ENCODE results near the gene DISP2.

DNA sequence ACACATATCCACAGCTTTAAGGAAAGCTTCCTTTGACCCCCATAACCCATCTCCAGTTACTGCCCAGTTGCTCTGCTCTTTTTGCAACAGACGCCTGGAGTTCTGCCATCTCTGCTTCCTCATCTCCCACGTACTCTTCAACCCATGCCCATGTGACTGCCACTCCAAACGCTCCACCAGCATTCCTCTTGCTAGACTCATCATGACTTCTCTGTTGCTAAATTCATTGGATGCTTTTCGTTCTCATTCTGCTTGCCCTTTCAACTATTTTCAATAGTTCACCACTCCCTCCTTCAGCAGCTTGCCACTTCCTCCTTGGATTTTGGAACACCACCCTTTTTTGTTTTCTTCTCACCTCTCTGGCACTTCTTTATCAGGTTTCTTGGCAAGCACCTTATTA is 21.8 kb downstream of the DISP2 start:
- TF ChIP-seq NONO (IDR thresholded peaks at IDR 0.05; ENCODE audit: low read depth in 2 of 2, low read length in 1 of 2) (no peak), ZNF140 (CRISPR knock-in tag; IDR thresholded peaks at IDR 0.05) (no peak), ERF (CRISPR knock-in tag; IDR thresholded peaks at IDR 0.05) (no peak), ZSCAN29 (IDR thresholded peaks at IDR 0.05) (no peak), SP2 (IDR thresholded peaks at IDR 0.05; ENCODE audit: extremely low read depth, low read depth, low read length, poor library complexity, severe bottlenecking) (no peak), RAD21 (CRISPR knock-in tag; conservative IDR thresholded peaks at IDR 0.05 in 1 of 2, IDR thresholded peaks at IDR 0.05 in 1 of 2) (no peak), POLR2A (conservative IDR thresholded peaks at IDR 0.05) (no peak), MCM3 (IDR thresholded peaks at IDR 0.05) (no peak)
- TF ChIP-seq, protein P1, sequence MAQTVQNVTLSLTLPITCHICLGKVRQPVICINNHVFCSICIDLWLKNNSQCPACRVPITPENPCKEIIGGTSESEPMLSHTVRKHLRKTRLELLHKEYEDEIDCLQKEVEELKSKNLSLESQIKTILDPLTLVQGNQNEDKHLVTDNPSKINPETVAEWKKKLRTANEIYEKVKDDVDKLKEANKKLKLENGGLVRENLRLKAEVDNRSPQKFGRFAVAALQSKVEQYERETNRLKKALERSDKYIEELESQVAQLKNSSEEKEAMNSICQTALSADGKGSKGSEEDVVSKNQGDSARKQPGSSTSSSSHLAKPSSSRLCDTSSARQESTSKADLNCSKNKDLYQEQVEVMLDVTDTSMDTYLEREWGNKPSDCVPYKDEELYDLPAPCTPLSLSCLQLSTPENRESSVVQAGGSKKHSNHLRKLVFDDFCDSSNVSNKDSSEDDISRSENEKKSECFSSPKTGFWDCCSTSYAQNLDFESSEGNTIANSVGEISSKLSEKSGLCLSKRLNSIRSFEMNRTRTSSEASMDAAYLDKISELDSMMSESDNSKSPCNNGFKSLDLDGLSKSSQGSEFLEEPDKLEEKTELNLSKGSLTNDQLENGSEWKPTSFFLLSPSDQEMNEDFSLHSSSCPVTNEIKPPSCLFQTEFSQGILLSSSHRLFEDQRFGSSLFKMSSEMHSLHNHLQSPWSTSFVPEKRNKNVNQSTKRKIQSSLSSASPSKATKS (CRISPR knock-in tag; IDR thresholded peaks at IDR 0.05): no peak
- TF ChIP-seq, protein P2, sequence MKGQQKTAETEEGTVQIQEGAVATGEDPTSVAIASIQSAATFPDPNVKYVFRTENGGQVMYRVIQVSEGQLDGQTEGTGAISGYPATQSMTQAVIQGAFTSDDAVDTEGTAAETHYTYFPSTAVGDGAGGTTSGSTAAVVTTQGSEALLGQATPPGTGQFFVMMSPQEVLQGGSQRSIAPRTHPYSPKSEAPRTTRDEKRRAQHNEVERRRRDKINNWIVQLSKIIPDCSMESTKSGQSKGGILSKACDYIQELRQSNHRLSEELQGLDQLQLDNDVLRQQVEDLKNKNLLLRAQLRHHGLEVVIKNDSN (CRISPR knock-in tag; IDR thresholded peaks at IDR 0.05): no peak
- TF ChIP-seq, protein P3, sequence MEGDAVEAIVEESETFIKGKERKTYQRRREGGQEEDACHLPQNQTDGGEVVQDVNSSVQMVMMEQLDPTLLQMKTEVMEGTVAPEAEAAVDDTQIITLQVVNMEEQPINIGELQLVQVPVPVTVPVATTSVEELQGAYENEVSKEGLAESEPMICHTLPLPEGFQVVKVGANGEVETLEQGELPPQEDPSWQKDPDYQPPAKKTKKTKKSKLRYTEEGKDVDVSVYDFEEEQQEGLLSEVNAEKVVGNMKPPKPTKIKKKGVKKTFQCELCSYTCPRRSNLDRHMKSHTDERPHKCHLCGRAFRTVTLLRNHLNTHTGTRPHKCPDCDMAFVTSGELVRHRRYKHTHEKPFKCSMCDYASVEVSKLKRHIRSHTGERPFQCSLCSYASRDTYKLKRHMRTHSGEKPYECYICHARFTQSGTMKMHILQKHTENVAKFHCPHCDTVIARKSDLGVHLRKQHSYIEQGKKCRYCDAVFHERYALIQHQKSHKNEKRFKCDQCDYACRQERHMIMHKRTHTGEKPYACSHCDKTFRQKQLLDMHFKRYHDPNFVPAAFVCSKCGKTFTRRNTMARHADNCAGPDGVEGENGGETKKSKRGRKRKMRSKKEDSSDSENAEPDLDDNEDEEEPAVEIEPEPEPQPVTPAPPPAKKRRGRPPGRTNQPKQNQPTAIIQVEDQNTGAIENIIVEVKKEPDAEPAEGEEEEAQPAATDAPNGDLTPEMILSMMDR (IDR thresholded peaks at IDR 0.05 in 2 of 3, conservative IDR thresholded peaks at IDR 0.05 in 1 of 3; ENCODE audit: insufficient read depth in 2 of 3, low read depth in 1 of 3, low read length in 3 of 3): no peak
- TF ChIP-seq, protein P4, sequence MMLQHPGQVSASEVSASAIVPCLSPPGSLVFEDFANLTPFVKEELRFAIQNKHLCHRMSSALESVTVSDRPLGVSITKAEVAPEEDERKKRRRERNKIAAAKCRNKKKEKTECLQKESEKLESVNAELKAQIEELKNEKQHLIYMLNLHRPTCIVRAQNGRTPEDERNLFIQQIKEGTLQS (IDR thresholded peaks at IDR 0.05): no peak
- TF ChIP-seq, protein P4 (CRISPR knock-in tag; conservative IDR thresholded peaks at IDR 0.05): no peak
- TF ChIP-seq, protein P5, sequence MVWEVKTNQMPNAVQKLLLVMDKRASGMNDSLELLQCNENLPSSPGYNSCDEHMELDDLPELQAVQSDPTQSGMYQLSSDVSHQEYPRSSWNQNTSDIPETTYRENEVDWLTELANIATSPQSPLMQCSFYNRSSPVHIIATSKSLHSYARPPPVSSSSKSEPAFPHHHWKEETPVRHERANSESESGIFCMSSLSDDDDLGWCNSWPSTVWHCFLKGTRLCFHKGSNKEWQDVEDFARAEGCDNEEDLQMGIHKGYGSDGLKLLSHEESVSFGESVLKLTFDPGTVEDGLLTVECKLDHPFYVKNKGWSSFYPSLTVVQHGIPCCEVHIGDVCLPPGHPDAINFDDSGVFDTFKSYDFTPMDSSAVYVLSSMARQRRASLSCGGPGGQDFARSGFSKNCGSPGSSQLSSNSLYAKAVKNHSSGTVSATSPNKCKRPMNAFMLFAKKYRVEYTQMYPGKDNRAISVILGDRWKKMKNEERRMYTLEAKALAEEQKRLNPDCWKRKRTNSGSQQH (CRISPR knock-in tag; IDR thresholded peaks at IDR 0.05): no peak
- TF ChIP-seq, protein P6, sequence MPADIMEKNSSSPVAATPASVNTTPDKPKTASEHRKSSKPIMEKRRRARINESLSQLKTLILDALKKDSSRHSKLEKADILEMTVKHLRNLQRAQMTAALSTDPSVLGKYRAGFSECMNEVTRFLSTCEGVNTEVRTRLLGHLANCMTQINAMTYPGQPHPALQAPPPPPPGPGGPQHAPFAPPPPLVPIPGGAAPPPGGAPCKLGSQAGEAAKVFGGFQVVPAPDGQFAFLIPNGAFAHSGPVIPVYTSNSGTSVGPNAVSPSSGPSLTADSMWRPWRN (IDR thresholded peaks at IDR 0.05; ENCODE audit: low read depth): no peak

Measured in K562 (cell line).